Heart right ventricle (tissue), 16 donors: Measurements from ENCODE around the gene ULK4. TPM values are rescaled to one million over a fixed set of nuclear protein-coding genes. Genes with fewer than 3 reads are reported as not detected.
"Not testable (repeated sequence)": the region's sequence is repeated elsewhere in the genome, so short reads cannot be mapped to it uniquely, and the experiment has no call there.

Source experiments
- ATAC-seq, 8 donors: fragments of 200-7000 bp; cut with Tn5 transposase; one replicate each; pipeline ENCODE4 v1.9.1; 2020; ENCODE audit warnings: mild to moderate bottlenecking in 8 of 8, moderate library complexity in 8 of 8, moderate number of reproducible peaks in 1 of 8
- DNase-seq, 2 donors: peaks; one replicate each; pipeline ENCODE4 v3.0.0-alpha.2; 2020
- H3K27ac ChIP-seq, 10 donors: fragments of 200-600 bp; sonication (generic) in 2 of 10; one replicate each; pipeline versions ENCODE4 v1.5.0 to v1.8.0; 2020 to 2022; ENCODE audit warnings: mild to moderate bottlenecking in 3 of 10
- H3K27me3 ChIP-seq, 7 donors: fragments of 200-600 bp; one replicate each; pipeline ENCODE4 v1.8.0; 2021 to 2022; ENCODE audit warnings: mild to moderate bottlenecking in 2 of 7
- H3K36me3 ChIP-seq, 9 donors: fragments of 200-600 bp; sonication (generic) in 1 of 9; one replicate each; pipeline versions ENCODE4 v1.5.0 to v1.8.0; 2020 to 2022; ENCODE audit warnings: mild to moderate bottlenecking in 2 of 9
- H3K4me1 ChIP-seq, 9 donors: fragments of 200-600 bp; sonication (generic) in 1 of 9; one replicate each; pipeline versions ENCODE4 v1.5.0 to v1.8.0; 2020 to 2022; ENCODE audit warnings: mild to moderate bottlenecking in 4 of 9
- H3K4me3 ChIP-seq, 10 donors: fragments of 200-600 bp; sonication (generic) in 2 of 10; one replicate each; pipeline versions ENCODE4 v1.5.0 to v1.8.0; 2020 to 2022; ENCODE audit warnings: mild to moderate bottlenecking in 7 of 10, moderate library complexity in 2 of 10
- H3K9me3 ChIP-seq, 11 donors: fragments of 200-600 bp in 10 of 11; sonication (generic) in 2 of 11; one replicate each; pipeline versions ENCODE4 v1.5.0 to v1.8.0; 2013 to 2022; ENCODE audit warnings: mild to moderate bottlenecking in 2 of 11, control low read depth in 1 of 11, moderate library complexity in 1 of 11
- CTCF ChIP-seq, 9 donors: fragments of 200-600 bp; sonication (generic) in 2 of 9; IDR thresholded peaks; one replicate each; pipeline versions ENCODE4 v1.5.0 to v1.8.0; 2021 to 2022; ENCODE audit warnings: antibody characterized with exemption in 9 of 9, mild to moderate bottlenecking in 5 of 9, moderate library complexity in 1 of 9
- WGBS, 2 donors: extraction: QIAGEN DNeasy Blood & Tissue Kit; methylation state at CpG; one replicate each; pipeline ENCODE4 v1.1.7; 2013; ENCODE audit warnings: inconsistent platforms in 1 of 2; 5-methylcytosine and 5-hydroxymethylcytosine counted together
- intact Hi-C, 10 donors: fragments of 100-400 bp; cut with DNase I; formaldehyde crosslinking; loops; one replicate each; pipeline versions ENCODE4 v1.11.1 to v1.14.2; 2022
- polyA plus RNA-seq, 2 donors: library from polyadenylated mRNA; stranded (reverse); fragments of 200-250 nt; gene quantifications; one replicate each; pipeline ENCODE4 v1.2.3, GENCODE V29; 2013
- total RNA-seq, 10 donors: library from RNA; stranded (reverse); fragmentation: NEBNext Ultra II Directional in 3 of 10; extraction: Animal tissue kit (Norgen Biotek cat#: 25700) in 3 of 10; gene quantifications; one replicate each; pipeline versions ENCODE4 v1.2.1 to v1.2.4, GENCODE V29; 2021 to 2023
- donor health status: Arrhythmogenic right ventricular cardiomyopathy.
- donor health status: ischemic (EF 13 %, LVEDD 7.1; RV severe dilation, severe dysfunction).
- donor health status: healthy with polysubstance abuse.
- donor health status: DM: no; HTN: yes; CAD: no.
- donor health status: DM: no; HTN: no; CAD: no.
- donor health status: ischemic (EF 25% LVEDD 6.9; RV normal size, moderate dysfunction).
- donor health status: ischemic (EF 25% LVEDD 5.7; RV mildly dilated, moderate dysfunction).
- donor health status: healthy.
- donor health status: DM: yes; HTN: yes; CAD: no.
- donor health status: Ischemic cardiomyopathy.
- donor health status: ischemic (EF 35%, LVEDD 5.7; RV mildly dilated, moderate dysfunction).
- donor health status: nonischemic (EF 11% LVEDD 7.7; RV severe dilation, severe dysfunction).
- donor health status: DM: yes; HTN: yes; CAD: no.
- donor health status: PGD.
- donor health status: ischemic (EF 29% LVEDD 5.4; RV normal size, mild dysfunction).
- donor health status: nonischemic (EF 23%, LVEDD 6.1; RV moderate dilation, normal function).

Gene ULK4
- total and polyA plus RNA-seq, 12 donors, result 1.4 to 11.4 (median 2.6) TPM

GRCh38 chr3:41649129-41649739, 312.7 kb downstream of the ULK4 start:
- Histone ChIP-seq H3K27ac (no peak overlapping the region), H3K9me3 (peaks cover 0 to 8% (median 0%) of the 10 kb centered on the region in 11 donors), H3K36me3 (no peaks in the 10 kb centered on the region), H3K4me1 (no peaks in the 10 kb centered on the region), H3K27me3 (no peaks in the 10 kb centered on the region), H3K4me3 (no peak overlapping the region)
- intact Hi-C loops, result no loop called here
- no peak for TF ChIP-seq CTCF (IDR thresholded peaks at IDR 0.05)
- no peak for DNase-seq
- WGBS, 2 donors, result 95 to 97% methylated on average over 8 of the region's 8 CpGs
- ATAC-seq, result no peak

- DNase-seq, H3K27ac ChIP-seq, H3K27me3 ChIP-seq, intact Hi-C loops, ATAC-seq, H3K4me3 ChIP-seq, H3K4me1 ChIP-seq, H3K36me3 ChIP-seq: not testable (repeated sequence)
- 96 to 97% methylated on average over 6 to 12 of the region's 17 CpGs for WGBS, 2 donors
- peaks cover 0 to 13% (median 0%) of the 10 kb centered on the region in 11 donors for H3K9me3 ChIP-seq
Measured at GRCh38 chr3:41647730-41648129, 314.2 kb downstream of the ULK4 start.

- ATAC-seq (no peak), DNase-seq (no peak)
- H3K9me3 ChIP-seq, result peaks cover 0 to 6% (median 0%) of the 10 kb centered on the region in 11 donors
- no peaks in the 10 kb centered on the region for H3K27me3 ChIP-seq
- no peak overlapping the region for H3K27ac ChIP-seq
- H3K4me1 ChIP-seq, result no peaks in the 10 kb centered on the region
- no peak for TF ChIP-seq CTCF (IDR thresholded peaks at IDR 0.05)
- no peaks in the 10 kb centered on the region for H3K36me3 ChIP-seq
- intact Hi-C loops, result no loop called here
- 94 to 97% methylated on average over 4 of the region's 4 CpGs for WGBS, 2 donors
- H3K4me3 ChIP-seq, result no peak overlapping the region
Measured at GRCh38 chr3:41640076-41640475, 321.8 kb downstream of the ULK4 start.

GRCh38 chr3:41638381-41638780, 323.5 kb downstream of the ULK4 start:
- Histone ChIP-seq H3K4me3 (no peak overlapping the region), H3K9me3 (no peaks in the 10 kb centered on the region), H3K36me3 (no peaks in the 10 kb centered on the region), H3K27me3 (no peaks in the 10 kb centered on the region), H3K4me1 (no peaks in the 10 kb centered on the region), H3K27ac (no peak overlapping the region)
- DNase-seq (no peak), ATAC-seq (no peak)
- intact Hi-C loops, result no loop called here
- TF ChIP-seq CTCF (IDR thresholded peaks at IDR 0.05), result no peak
- 86 to 95% methylated on average over 2 of the region's 2 CpGs for WGBS, 2 donors

- DNase-seq (no peak), ATAC-seq (no peak)
- peaks cover 0 to 3% (median 0%) of the 10 kb centered on the region in 9 donors for H3K4me1 ChIP-seq
- TF ChIP-seq CTCF (IDR thresholded peaks at IDR 0.05), result no peak
- H3K27ac ChIP-seq, result no peak overlapping the region
- H3K9me3 ChIP-seq, result no peaks in the 10 kb centered on the region
- intact Hi-C loops, result no loop called here
- no peaks in the 10 kb centered on the region for H3K27me3 ChIP-seq
- no peak overlapping the region for H3K4me3 ChIP-seq
- no peaks in the 10 kb centered on the region for H3K36me3 ChIP-seq
Measured at GRCh38 chr3:41632700-41633099, 329.2 kb downstream of the ULK4 start.
